Prostate gland (tissue), 2 donors: Measurements from ENCODE around the gene TRIM10. TPM values are rescaled to one million over a fixed set of nuclear protein-coding genes. Genes with fewer than 3 reads are reported as not detected.
A peak's percentile ranks its signal among the peaks of the same experiment; 100 is the strongest.

Source experiments
- DNase-seq: peaks from one replicate; pipeline ENCODE4 v3.0.0-alpha.2; 2019; ENCODE audit warnings: low spot score
- H3K27ac ChIP-seq, 2 donors: fragments of 200-600 bp; sonication (generic); 2 replicates each; pipeline ENCODE4 v1.5.1; 2017 to 2019
- H3K27me3 ChIP-seq: fragments of 200-600 bp; sonication (generic); replicated peaks from 2 replicates; pipeline ENCODE4 v1.5.1; 2019; ENCODE audit not compliant: insufficient read depth
- H3K36me3 ChIP-seq, 2 donors: fragments of 200-600 bp; sonication (generic); 1 replicate in 1 of 2; 2 replicates in 1 of 2; pipeline versions ENCODE4 v1.5.1 to v1.8.1; 2017 to 2019
- H3K4me1 ChIP-seq: fragments of 200-600 bp; sonication (generic); replicated peaks from 2 replicates; pipeline ENCODE4 v1.5.1; 2019
- H3K4me3 ChIP-seq, 2 donors: fragments of 200-600 bp; sonication (generic); 2 replicates each; pipeline ENCODE4 v1.5.1; 2017 to 2019
- H3K9me3 ChIP-seq: fragments of 200-600 bp; sonication (generic); 2 replicates; pipeline ENCODE4 v1.5.1; 2017
- POLR2A ChIP-seq: fragments of 450-650 bp; IDR thresholded peaks from one replicate; pipeline ENCODE4 v1.6.1; 2016; ENCODE audit warnings: antibody characterized with exemption, mild to moderate bottlenecking
- POLR2AphosphoS5 ChIP-seq: sonication (generic); formaldehyde crosslinking; IDR thresholded peaks from one replicate; pipeline ENCODE4 v1.6.1; 2017; ENCODE audit warnings: antibody characterized with exemption
- WGBS: methylation state at CpG from one replicate; pipeline ENCODE4 v1.1.5; 2018; 5-methylcytosine and 5-hydroxymethylcytosine counted together
- intact Hi-C: fragments of 100-400 bp; cut with DNase I; formaldehyde crosslinking; loops from one replicate; pipeline ENCODE4 v1.14.2; 2022
- small RNA-seq, 2 donors: library from RNA; depleted of rRNA; stranded (forward); fragments of <200 nt; gene quantifications; one replicate each; pipeline ENCODE3, GENCODE V24; 2016
- total RNA-seq, 2 donors: library from RNA; depleted of rRNA; stranded (reverse); fragments of >200 nt; gene quantifications; one replicate each; pipeline ENCODE4 v1.1.0, GENCODE V29; 2016
- TF ChIP-seq, protein P1 (sequence below), 4 experiments: fragments of 200-600 bp in 2 of 4; fragments of 450-650 bp in 2 of 4; sonication (generic) in 2 of 4; IDR thresholded peaks; 1 replicate in 3 of 4; 2 replicates in 1 of 4; pipeline ENCODE4 v1.5.1; 2016 to 2019; ENCODE audit warnings: antibody characterized with exemption in 4 of 4, mild to moderate bottlenecking in 2 of 4, moderate library complexity in 2 of 4

TRIM10 gene
- total RNA-seq, 2 donors from 2014 or later: not detected

GRCh38 chr6:30102970-30103871 is 57.8 kb downstream of the TRIM10 start:
- TF ChIP-seq POLR2A: no peak
- TF ChIP-seq, protein P1, sequence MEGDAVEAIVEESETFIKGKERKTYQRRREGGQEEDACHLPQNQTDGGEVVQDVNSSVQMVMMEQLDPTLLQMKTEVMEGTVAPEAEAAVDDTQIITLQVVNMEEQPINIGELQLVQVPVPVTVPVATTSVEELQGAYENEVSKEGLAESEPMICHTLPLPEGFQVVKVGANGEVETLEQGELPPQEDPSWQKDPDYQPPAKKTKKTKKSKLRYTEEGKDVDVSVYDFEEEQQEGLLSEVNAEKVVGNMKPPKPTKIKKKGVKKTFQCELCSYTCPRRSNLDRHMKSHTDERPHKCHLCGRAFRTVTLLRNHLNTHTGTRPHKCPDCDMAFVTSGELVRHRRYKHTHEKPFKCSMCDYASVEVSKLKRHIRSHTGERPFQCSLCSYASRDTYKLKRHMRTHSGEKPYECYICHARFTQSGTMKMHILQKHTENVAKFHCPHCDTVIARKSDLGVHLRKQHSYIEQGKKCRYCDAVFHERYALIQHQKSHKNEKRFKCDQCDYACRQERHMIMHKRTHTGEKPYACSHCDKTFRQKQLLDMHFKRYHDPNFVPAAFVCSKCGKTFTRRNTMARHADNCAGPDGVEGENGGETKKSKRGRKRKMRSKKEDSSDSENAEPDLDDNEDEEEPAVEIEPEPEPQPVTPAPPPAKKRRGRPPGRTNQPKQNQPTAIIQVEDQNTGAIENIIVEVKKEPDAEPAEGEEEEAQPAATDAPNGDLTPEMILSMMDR (IDR thresholded peaks at IDR 0.05): peak; percentile 52 to 97 (median 92)
- peak; percentile 81 for TF ChIP-seq POLR2AphosphoS5
- H3K27me3 ChIP-seq: no peaks in the 10 kb centered on the region
- WGBS: 5% methylated on average over 36 of the region's 36 CpGs

GRCh38 chr6:30102414-30102969 is 58.5 kb downstream of the TRIM10 start:
- intact Hi-C loops: loop anchor here (2.0 kb wide), 1 partner anchor 28 kb away; no protein-coding TSS in a partner anchor
- Histone ChIP-seq H3K27ac (peak overlapping the region; percentile 62 to 64), H3K27me3 (no peaks in the 10 kb centered on the region), H3K9me3 (no peaks in the 10 kb centered on the region), H3K4me3 (peak overlapping the region in 1 of 2 donors; percentile 29), H3K36me3 (no peaks in the 10 kb centered on the region), H3K4me1 (peaks cover 16% of the 10 kb centered on the region)
- no peak for TF ChIP-seq POLR2AphosphoS5
- TF ChIP-seq, protein P1 (IDR thresholded peaks at IDR 0.05): no peak
- no peak for TF ChIP-seq POLR2A
- DNase-seq: peak; percentile 27
- WGBS: 62% methylated on average over 15 of the region's 15 CpGs

More at GRCh38 chr6:30102970-30103871, 57.8 kb downstream of the TRIM10 start:
- intact Hi-C loops: loop anchor here (2.0 kb wide), 1 partner anchor 28 kb away; no protein-coding TSS in a partner anchor
- DNase-seq: peak; percentile 90
- peak overlapping the region; percentile 62 to 64 for H3K27ac ChIP-seq
- H3K4me3 ChIP-seq: peak overlapping the region; percentile 17 to 27
- H3K4me1 ChIP-seq: peaks cover 16% of the 10 kb centered on the region
- H3K36me3 ChIP-seq: no peaks in the 10 kb centered on the region
- no peaks in the 10 kb centered on the region for H3K9me3 ChIP-seq

Small RNAs within 50 kb of the gene (small RNA-seq; reads per million reads assigned to genes)
- 0 reads per million in 2 donors for gene RF00554

Other genes starting within 250 kb of the TRIM10 start
- gene HLA-A, start 218.7 kb downstream of the TRIM10 start, total RNA-seq: 100 to 1,000 TPM; 564 to 620 TPM
- 10 to 100 TPM; 31.9 to 36.3 TPM for gene POLR1H, start 99.9 kb downstream of the TRIM10 start, total RNA-seq
- gene PPP1R11, start 94.0 kb downstream of the TRIM10 start, total RNA-seq: 10 to 100 TPM; 49.7 to 59.3 TPM
- gene RNF39, start 85.4 kb downstream of the TRIM10 start, total RNA-seq: 10 to 100 TPM in 1 of 2 donors, 1 to 10 TPM in 1; 9.0 to 29.1 TPM
- gene TRIM31, start 48.1 kb downstream of the TRIM10 start, total RNA-seq: under 1 TPM in 1 of 2 donors, not detected in 1; 0.32 TPM
- gene TRIM40, start 25.1 kb downstream of the TRIM10 start, total RNA-seq: not detected
- not detected for gene TRIM15, start 2.3 kb upstream of the TRIM10 start, total RNA-seq
- 100 to 1,000 TPM in 1 of 2 donors, 10 to 100 TPM in 1; 74.8 to 100 TPM for gene TRIM26, start 52.2 kb upstream of the TRIM10 start, total RNA-seq
- 10 to 100 TPM; 15.2 to 27.7 TPM for gene TRIM39, start 165.7 kb upstream of the TRIM10 start, total RNA-seq
- 100 to 1,000 TPM in 1 of 2 donors, 10 to 100 TPM in 1; 86.7 to 121 TPM for gene RPP21, start 183.9 kb upstream of the TRIM10 start, total RNA-seq